ENCODE measurements around the gene VPS50. TPM values are rescaled to one million over a fixed set of nuclear protein-coding genes. Genes with fewer than 3 reads are reported as not detected.
A peak's percentile ranks its signal among the peaks of the same experiment; 100 is the strongest.

VPS50 gene
- total and polyA plus RNA-seq, 10 of the 15 experiments (the other 5 are each of a cell fraction or from before 2014, with no cell fraction given) = 4.0 to 22.0 (median 16.2) TPM

GRCh38 chr7:93232673-93233018 lies 480 bp downstream of the VPS50 start:
- peak; percentile 9 for ATAC-seq
- POLR2A ChIA-PET = interaction anchor here (0.5 to 1.0 kb wide), 2 partner anchors 13 to 115 kb away, joined by 3 read pairs; partner anchors contain the start of gene SAMD9

GRCh38 chr7:93235541-93235940 lies 3.4 kb downstream of the VPS50 start:
- BruUV-seq (replicated peaks) = no TSS peak
- Histone ChIP-seq H3K79me2 (ENCODE audit: control insufficient read depth, insufficient read depth, low read length) (peaks cover 11% of the 10 kb centered on the region), H3K4me2 (ENCODE audit: control insufficient read depth, insufficient read depth) (no peak overlapping the region), H3K4me1 (ENCODE audit: control insufficient read depth, insufficient read depth, low read length) (0 out of 2 replicates have a peak, but pooled peaks cover 3% of the 10 kb centered on the region), H3K27me3 (replicated peaks in 1 of 2; ENCODE audit: control insufficient read depth in 2 of 2, insufficient read depth in 2 of 2, low read length in 1 of 2) (no peaks in the 10 kb centered on the region), H2AFZ (ENCODE audit: control insufficient read depth, low read depth, low read length) (no peak overlapping the region), H3K4me3 (no peak overlapping the region), H4K20me1 (ENCODE audit: control insufficient read depth, insufficient read depth) (no peaks in the 10 kb centered on the region; the same call in 1 of the 2 replicates), H3K9ac (ENCODE audit: control insufficient read depth, insufficient read depth, low read length) (no peak overlapping the region), H3K36me3 (ENCODE audit: control insufficient read depth in 2 of 2, insufficient read depth in 2 of 2, low read length in 1 of 2) (no peaks in the 10 kb centered on the region), H3K27ac (ENCODE audit: control insufficient read depth, insufficient read depth) (no peak overlapping the region), H3K9me3 (replicated peaks; ENCODE audit: control insufficient read depth, insufficient read depth, low read length) (no peaks in the 10 kb centered on the region)
- WGBS (ENCODE audit: insufficient coverage, insufficient replicate concordance, low lambda C conversion rate, missing lambda C conversion rate) = 95% methylated on average over 2 of the region's 2 CpGs
- CTCF ChIA-PET = interaction anchor here (0.6 to 1.1 kb wide), 2 partner anchors 17 to 143 kb away, joined by 3 to 4 read pairs; no protein-coding TSS in a partner anchor
- SMC1A ChIA-PET (ENCODE audit: uncharacterized antibody, unreplicated experiment) = interaction anchor here (0.6 to 1.8 kb wide), 2 partner anchors 11 to 706 kb away, joined by 3 to 5 read pairs; no protein-coding TSS in a partner anchor
- in situ Hi-C loops (cut with MboI) = no loop called here
- TF ChIP-seq PAX5 (IDR thresholded peaks at IDR 0.05; ENCODE audit: borderline replicate concordance, low read depth, low read length) (no peak), KAT2A (conservative IDR thresholded peaks at IDR 0.05; ENCODE audit: control insufficient read depth, low read depth, low read length) (no peak)
- DNase-seq (ENCODE audit: low read depth, low spot score) (no peak), FAIRE-seq (no peak), ATAC-seq (no peak)
- POLR2A ChIA-PET = no interaction called here
- RAD21 ChIA-PET (ENCODE audit: unreplicated experiment) = no interaction called here
- intact Hi-C loops (cut with micrococcal nuclease; ENCODE audit: unreplicated experiment) = loop anchor here (10.0 kb wide), 1 partner anchor 641 kb away; the partner anchor contains the start of gene FAM133B

More at GRCh38 chr7:93232673-93233018, 480 bp downstream of the VPS50 start:
- TSS peak; percentile 70 for BruUV-seq (replicated peaks)
- H3K9me3 ChIP-seq (replicated peaks; ENCODE audit: control insufficient read depth, insufficient read depth, low read length) = no peaks in the 10 kb centered on the region
- H3K36me3 ChIP-seq (ENCODE audit: control insufficient read depth in 2 of 2, insufficient read depth in 2 of 2, low read length in 1 of 2) = no peaks in the 10 kb centered on the region
- ChIA-PET SMC1A (ENCODE audit: uncharacterized antibody, unreplicated experiment) (interaction anchor here (0.6 to 2.4 kb wide), 11 partner anchors 9 to 704 kb away, joined by 3 to 13 read pairs (median 5); partner anchors contain the start of genes PEX1, RBM48 and SAMD9), RAD21 (ENCODE audit: unreplicated experiment) (interaction anchor here (1.0 to 2.5 kb wide), 7 partner anchors 9 to 704 kb away, joined by 3 to 12 read pairs (median 5); partner anchors contain the start of genes PEX1, RBM48 and SAMD9), CTCF (interaction anchor here (1.1 to 4.2 kb wide), 5 partner anchors 9 to 319 kb away, joined by 3 to 39 read pairs (median 9); no protein-coding TSS in a partner anchor)
- H3K4me3 ChIP-seq = peak overlapping the region; percentile 79
- in situ Hi-C loops (cut with MboI) = no loop called here
- no peaks in the 10 kb centered on the region for H3K27me3 ChIP-seq (replicated peaks in 1 of 2; ENCODE audit: control insufficient read depth in 2 of 2, insufficient read depth in 2 of 2, low read length in 1 of 2)
- FAIRE-seq = no peak
- peak overlapping the region; percentile 27 for H3K9ac ChIP-seq (ENCODE audit: control insufficient read depth, insufficient read depth, low read length)
- DNase-seq (ENCODE audit: low read depth, low spot score) = no peak
- TF ChIP-seq MEF2B (IDR thresholded peaks at IDR 0.05; ENCODE audit: partially characterized antibody, poor library complexity, severe bottlenecking) (no peak), PKNOX1 (IDR thresholded peaks at IDR 0.05) (peak; percentile 51)
- no peaks in the 10 kb centered on the region; the same call in 1 of the 2 replicates for H4K20me1 ChIP-seq (ENCODE audit: control insufficient read depth, insufficient read depth)
- peaks cover 11% of the 10 kb centered on the region for H3K79me2 ChIP-seq (ENCODE audit: control insufficient read depth, insufficient read depth, low read length)
- intact Hi-C loops (cut with micrococcal nuclease; ENCODE audit: unreplicated experiment) = loop anchor here (2.0 to 10.0 kb wide), 2 partner anchors 86 to 638 kb away; partner anchors contain the start of gene FAM133B
- H3K4me1 ChIP-seq (ENCODE audit: control insufficient read depth, insufficient read depth, low read length) = 0 out of 2 replicates have a peak, but pooled peaks cover 3% of the 10 kb centered on the region
- WGBS (ENCODE audit: insufficient coverage, insufficient replicate concordance, low lambda C conversion rate, missing lambda C conversion rate) = 3% methylated on average over 8 of the region's 8 CpGs
- peak overlapping the region; percentile 26 for H3K4me2 ChIP-seq (ENCODE audit: control insufficient read depth, insufficient read depth)
- H3K27ac ChIP-seq (ENCODE audit: control insufficient read depth, insufficient read depth) = no peak overlapping the region
- peak overlapping the region; percentile 100 for H2AFZ ChIP-seq (ENCODE audit: control insufficient read depth, low read depth, low read length)
